H1 (cell line): Measurements from ENCODE around the gene RHOU. TPM values are rescaled to one million over a fixed set of nuclear protein-coding genes. Genes with fewer than 3 reads are reported as not detected.

Source experiments
- CTCF ChIA-PET: fragments of 300-600 bp; sonication (Branson Sonifier 250); formaldehyde crosslinking; loops from one replicate; lab custom pipeline; 2021; ENCODE audit not compliant: partially characterized antibody; lab: Charles Lee
- POLR2A ChIA-PET: fragments of 300-600 bp; sonication (Branson Sonifier 250); formaldehyde crosslinking; loops from one replicate; lab custom pipeline; 2021; ENCODE audit warnings: inconsistent platforms; ENCODE audit not compliant: partially characterized antibody; lab: Charles Lee
- DNase-seq, 2 experiments: peaks; one replicate each; pipeline versions ENCODE4 v3.0.0 to v3.0.0-alpha.2; 2010 to 2022; ENCODE audit warnings: low spot score in 2 of 2, low read depth in 1 of 2, mixed read lengths in 1 of 2
- FAIRE-seq: peaks from 2 replicates; lab custom pipeline; 2011; peaks lifted over from hg19 to GRCh38; lab: Jason Lieb, UNC
- H2AFZ ChIP-seq: 2 replicates; pipeline ENCODE4 v1.8.1; 2012; ENCODE audit warnings: low read length, inconsistent platforms
- H2AK5ac ChIP-seq: 2 replicates; pipeline ENCODE4 v1.6.1; 2013; ENCODE audit warnings: low read depth, low read length
- H2BK120ac ChIP-seq: replicated peaks from 2 replicates; pipeline ENCODE3; 2013; ENCODE audit warnings: low read depth, low read length, inconsistent platforms
- H2BK12ac ChIP-seq: 2 replicates; pipeline ENCODE4 v1.6.1; 2013; ENCODE audit warnings: low read depth, low read length
- H2BK15ac ChIP-seq: 2 replicates; pipeline ENCODE4 v1.6.1; 2013; ENCODE audit warnings: low read length
- H2BK20ac ChIP-seq: 2 replicates; pipeline ENCODE4 v1.6.1; 2013; ENCODE audit warnings: low read length
- H2BK5ac ChIP-seq: 2 replicates; pipeline ENCODE4 v1.6.1; 2013; ENCODE audit warnings: low read depth, low read length
- H3K14ac ChIP-seq: 2 replicates; pipeline ENCODE4 v1.6.1; 2013; ENCODE audit warnings: inconsistent platforms; ENCODE audit not compliant: insufficient read length
- H3K18ac ChIP-seq: 2 replicates; pipeline ENCODE4 v1.6.1; 2013; ENCODE audit warnings: low read length; ENCODE audit errors: extremely low read depth
- H3K23ac ChIP-seq: 2 replicates; pipeline ENCODE4 v1.6.1; 2013; ENCODE audit warnings: inconsistent platforms; ENCODE audit not compliant: insufficient read length
- H3K23me2 ChIP-seq: 2 replicates; pipeline ENCODE4 v1.6.1; 2013; ENCODE audit warnings: low read depth, low read length
- H3K27ac ChIP-seq: 2 replicates; pipeline ENCODE4 v1.6.1; 2011; ENCODE audit warnings: low read depth, low read length, inconsistent platforms
- H3K27me3 ChIP-seq, 4 experiments: replicated peaks in 1 of 4; 1 replicate in 1 of 4; 2 replicates in 3 of 4; pipeline versions ENCODE4 v1.6.1 to v1.8.1; 2011 to 2013; ENCODE audit warnings: low read length in 3 of 4, mild to moderate bottlenecking in 3 of 4, inconsistent platforms in 2 of 4, mixed read lengths in 2 of 4, moderate library complexity in 1 of 4; ENCODE audit not compliant: control insufficient read depth in 3 of 4, insufficient read depth in 3 of 4; ENCODE audit errors: extremely low read depth in 1 of 4
- H3K36me3 ChIP-seq, 4 experiments: 2 replicates each; pipeline versions ENCODE4 v1.6.1 to v1.8.1; 2011 to 2013; ENCODE audit warnings: mild to moderate bottlenecking in 4 of 4, low read length in 3 of 4, moderate library complexity in 2 of 4, control low read depth in 1 of 4, inconsistent platforms in 1 of 4; ENCODE audit not compliant: insufficient read depth in 4 of 4, control insufficient read depth in 2 of 4
- H3K4ac ChIP-seq: replicated peaks from 2 replicates; pipeline ENCODE3; 2013; ENCODE audit warnings: low read length, low read depth, mixed read lengths, inconsistent platforms; ENCODE audit not compliant: insufficient read length
- H3K4me1 ChIP-seq, 4 experiments: replicated peaks in 1 of 4; 1 replicate in 1 of 4; 2 replicates in 3 of 4; pipeline versions ENCODE4 v1.6.1 to v1.8.1; 2011 to 2013; ENCODE audit warnings: low read length in 3 of 4, inconsistent platforms in 2 of 4, mixed read lengths in 1 of 4; ENCODE audit not compliant: insufficient read depth in 4 of 4, control insufficient read depth in 3 of 4
- H3K4me2 ChIP-seq, 2 experiments: 2 replicates each; pipeline versions ENCODE4 v1.6.1 to v1.8.1; 2011 to 2013; ENCODE audit warnings: low read depth in 2 of 2, low read length in 2 of 2, control low read depth in 1 of 2, inconsistent platforms in 1 of 2, mild to moderate bottlenecking in 1 of 2; ENCODE audit not compliant: insufficient read depth in 1 of 2
- H3K4me3 ChIP-seq, 4 experiments: fragments of 200-600, 300-600 bp in 1 of 4; sonication (generic), shearing (Covaris generic), sonication (Bioruptor Twin) in 1 of 4; 2 replicates each; pipeline versions ENCODE4 v1.5.1 to v1.8.1; 2011 to 2016; ENCODE audit warnings: low read length in 4 of 4, low read depth in 3 of 4, control low read depth in 2 of 4, inconsistent platforms in 2 of 4, mild to moderate bottlenecking in 2 of 4, mixed read lengths in 1 of 4, moderate library complexity in 1 of 4; ENCODE audit not compliant: insufficient read depth in 2 of 4; ENCODE audit errors: extremely low read depth in 1 of 4
- H3K56ac ChIP-seq: replicated peaks from 2 replicates; pipeline ENCODE3; 2013; ENCODE audit warnings: low read depth, mild to moderate bottlenecking, mixed read lengths, low read length, inconsistent platforms; ENCODE audit not compliant: insufficient read length
- H3K79me1 ChIP-seq: 2 replicates; pipeline ENCODE4 v1.6.1; 2013; ENCODE audit warnings: low read depth, low read length, control low read depth
- H3K79me2 ChIP-seq, 2 experiments: 2 replicates each; pipeline versions ENCODE4 v1.6.1 to v1.8.1; 2012 to 2013; ENCODE audit warnings: low read length in 2 of 2, mild to moderate bottlenecking in 2 of 2, inconsistent platforms in 1 of 2; ENCODE audit not compliant: insufficient read depth in 2 of 2, control insufficient read depth in 1 of 2
- H3K9ac ChIP-seq, 4 experiments: replicated peaks in 1 of 4; 1 replicate in 1 of 4; 2 replicates in 3 of 4; pipeline versions ENCODE4 v1.6.1 to v1.8.1; 2011 to 2013; ENCODE audit warnings: low read depth in 3 of 4, low read length in 3 of 4, control low read depth in 2 of 4, mild to moderate bottlenecking in 2 of 4, moderate library complexity in 2 of 4, inconsistent platforms in 1 of 4; ENCODE audit errors: extremely low read depth in 1 of 4
- H3K9me3 ChIP-seq, 2 experiments: 2 replicates each; pipeline versions ENCODE4 v1.6.1 to v1.8.1; 2012 to 2013; ENCODE audit warnings: mild to moderate bottlenecking in 2 of 2, moderate library complexity in 2 of 2, control low read depth in 1 of 2, inconsistent platforms in 1 of 2, low read depth in 1 of 2, low read length in 1 of 2, mixed read lengths in 1 of 2; ENCODE audit not compliant: insufficient read depth in 2 of 2
- H4K20me1 ChIP-seq, 2 experiments: replicated peaks in 1 of 2; 2 replicates each; pipeline versions ENCODE3 to v1.8.1; 2011 to 2013; ENCODE audit warnings: inconsistent platforms in 2 of 2, low read length in 2 of 2, mild to moderate bottlenecking in 1 of 2; ENCODE audit not compliant: insufficient read depth in 2 of 2, control insufficient read depth in 1 of 2
- H4K5ac ChIP-seq: 2 replicates; pipeline ENCODE4 v1.6.1; 2013; ENCODE audit warnings: low read length, low read depth, mixed read lengths, inconsistent platforms; ENCODE audit not compliant: insufficient read length
- H4K8ac ChIP-seq: 2 replicates; pipeline ENCODE4 v1.8.0; 2013; ENCODE audit warnings: mild to moderate bottlenecking, moderate library complexity, low read length, inconsistent platforms; ENCODE audit not compliant: insufficient read depth; ENCODE audit errors: extremely low read depth
- H4K91ac ChIP-seq: replicated peaks from 2 replicates; pipeline ENCODE3; 2013; ENCODE audit warnings: low read length, mixed read lengths, inconsistent platforms; ENCODE audit not compliant: insufficient read length
- CBX5 ChIP-seq: fragments of 300-800, 300-1000 bp; sonication (generic); IDR thresholded peaks from 2 replicates; pipeline ENCODE4 v1.7.1; 2016; ENCODE audit warnings: antibody characterized with exemption, low read length, low read depth
- GABPA ChIP-seq: IDR thresholded peaks from 2 replicates; pipeline ENCODE4 v1.6.1; 2011; ENCODE audit warnings: mild to moderate bottlenecking, low read length, moderate library complexity, borderline replicate concordance; ENCODE audit not compliant: insufficient read depth
- GTF2F1 ChIP-seq: IDR thresholded peaks from 2 replicates; pipeline ENCODE4 v1.6.1; 2012; ENCODE audit warnings: low read depth, low read length, improper control_type of control experiment, borderline replicate concordance
- KDM5A ChIP-seq: fragments of 200-600 bp; IDR thresholded peaks from 2 replicates; pipeline ENCODE4 v1.7.1; 2012; ENCODE audit warnings: mild to moderate bottlenecking, low read length, inconsistent platforms, mixed read lengths
- NRF1 ChIP-seq: IDR thresholded peaks from 2 replicates; pipeline ENCODE4 v1.6.1; 2011; ENCODE audit warnings: mild to moderate bottlenecking, low read depth, low read length, improper control_type of control experiment
- RBBP5 ChIP-seq: IDR thresholded peaks from 2 replicates; pipeline ENCODE4 v1.7.1; 2012; ENCODE audit warnings: low read depth, mild to moderate bottlenecking, inconsistent platforms, low read length, moderate library complexity, borderline replicate concordance
- RNF2 ChIP-seq: fragments of 200-900, 300-1000 bp; sonication (generic); IDR thresholded peaks from 2 replicates; pipeline ENCODE4 v1.7.1; 2016; ENCODE audit warnings: borderline replicate concordance, low read depth, mild to moderate bottlenecking, antibody characterized with exemption, low read length; ENCODE audit not compliant: poor library complexity, severe bottlenecking; ENCODE audit errors: missing control alignments
- SIN3A ChIP-seq, 2 experiments: IDR thresholded peaks in 1 of 2; conservative IDR thresholded peaks in 1 of 2; 2 replicates each; pipeline ENCODE4 v1.6.1; 2011 to 2012; ENCODE audit warnings: low read length in 2 of 2, improper control_type of control experiment in 1 of 2, low read depth in 1 of 2, mild to moderate bottlenecking in 1 of 2
- SP1 ChIP-seq: IDR thresholded peaks from 2 replicates; pipeline ENCODE4 v1.6.1; 2011; ENCODE audit warnings: low read depth, low read length
- TAF1 ChIP-seq: IDR thresholded peaks from 2 replicates; pipeline ENCODE4 v1.6.1; 2011; ENCODE audit warnings: mild to moderate bottlenecking, low read depth, low read length
- ZNF274 ChIP-seq: IDR thresholded peaks from 2 replicates; pipeline ENCODE4 v1.7.0; 2012; ENCODE audit warnings: low read length, borderline replicate concordance; ENCODE audit errors: extremely low read depth
- WGBS, 2 experiments: shearing (Covaris generic) in 1 of 2; methylation state at CpG; one replicate each; pipeline versions ENCODE4 v1.1.6 to v1.1.7; 2013 to 2015; ENCODE audit warnings: low lambda C conversion rate in 2 of 2, mixed read lengths in 2 of 2, inconsistent platforms in 1 of 2, low coverage in 1 of 2, missing lambda C conversion rate in 1 of 2; ENCODE audit not compliant: insufficient replicate concordance in 2 of 2, insufficient coverage in 1 of 2, insufficient read length in 1 of 2; ENCODE audit errors: extremely low coverage in 1 of 2, missing lambda C conversion rate in 1 of 2; 5-methylcytosine and 5-hydroxymethylcytosine counted together
- polyA plus RNA-seq, 7 experiments: library from polyadenylated mRNA; depleted of rRNA in 3 of 7; stranded (reverse) in 5 of 7; unstranded in 2 of 7; fragments of >200 nt in 5 of 7; fragments of 200-250 nt in 2 of 7; gene quantifications; 1 replicate in 5 of 7; 2 replicates in 1 of 7; 4 replicates in 1 of 7; pipeline versions ENCODE4 v1.2.1 to v1.2.3, GENCODE V29; 2011 to 2013; ENCODE audit warnings: missing spikeins in 2 of 7, mixed read lengths in 2 of 7
- total RNA-seq: library from RNA; stranded (reverse); fragmentation: NEBNext Ultra II Directional; extraction: Animal tissue kit (Norgen Biotek cat#: 25700); gene quantifications from 2 replicates; pipeline ENCODE4 v1.2.1, GENCODE V29; 2021
- TF ChIP-seq, protein P1 (sequence below): IDR thresholded peaks from 2 replicates; pipeline ENCODE4 v1.6.1; 2011; ENCODE audit warnings: low read length, improper control_type of control experiment

RHOU gene
- total and polyA plus RNA-seq, 2 of the 8 experiments (the other 6 are each of a cell fraction or from before 2014, with no cell fraction given): 3.0 to 3.4 TPM

DNA sequence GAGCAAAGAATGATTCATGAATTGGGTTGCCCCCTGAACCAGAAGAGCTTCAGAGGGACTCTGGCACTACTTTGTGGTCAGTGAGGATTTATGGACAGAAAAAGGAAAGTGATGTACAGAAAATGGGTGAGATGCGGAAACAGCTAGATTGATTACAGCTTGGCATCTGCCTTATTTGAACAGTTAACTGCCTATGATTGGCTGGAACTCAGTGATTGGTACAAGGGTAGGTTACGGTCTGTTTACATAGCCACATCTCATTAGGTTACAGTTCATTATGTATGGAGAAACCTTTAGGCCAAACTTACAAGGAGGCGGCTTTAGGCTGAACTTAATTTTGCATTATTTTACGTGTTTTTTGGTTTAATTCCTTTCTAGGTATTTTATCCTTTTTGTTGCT, 29.0 kb upstream of the RHOU start:
- Histone ChIP-seq H3K4me2 (no peak overlapping the region), H4K5ac (no peak overlapping the region), H3K56ac (no peak overlapping the region), H3K23me2 (no peaks in the 10 kb centered on the region), H2AFZ (no peak overlapping the region), H2BK20ac (no peak overlapping the region), H2AK5ac (no peak overlapping the region), H4K91ac (no peak overlapping the region), H2BK12ac (no peak overlapping the region), H3K27ac (no peak overlapping the region), H3K79me1 (no peaks in the 10 kb centered on the region), H3K14ac (no peak overlapping the region), H4K8ac (no peak overlapping the region), H3K4ac (no peak overlapping the region), H3K9me3 (no peaks in the 10 kb centered on the region), H3K18ac (no peak overlapping the region), H2BK15ac (no peak overlapping the region), H3K4me1 (no peaks in the 10 kb centered on the region), H2BK5ac (no peak overlapping the region), H3K36me3 (no peaks in the 10 kb centered on the region), H2BK120ac (no peak overlapping the region), H3K27me3 (no peaks in the 10 kb centered on the region), H4K20me1 (no peaks in the 10 kb centered on the region), H3K23ac (no peak overlapping the region), H3K4me3 (no peak overlapping the region), H3K9ac (no peak overlapping the region), H3K79me2 (no peaks in the 10 kb centered on the region)
- POLR2A ChIA-PET: no interaction called here
- FAIRE-seq (no peak), DNase-seq (no peak)
- CTCF ChIA-PET: interaction anchor here (0.9 kb wide), 1 partner anchor 12 kb away, joined by 3 read pairs; no protein-coding TSS in a partner anchor
- WGBS, 2 experiments: 88% methylated on average over 4 of the region's 4 CpGs; no CpG with 5 or more reads in 1 of the 2 experiments
- TF ChIP-seq RBBP5 (no peak), TAF1 (no peak), GABPA (no peak), SP1 (no peak), SIN3A (conservative IDR thresholded peaks at IDR 0.05 in 1 of 2, IDR thresholded peaks at IDR 0.05 in 1 of 2; ENCODE audit: low read depth in 1 of 2, low read length in 2 of 2) (no peak), KDM5A (no peak), NRF1 (no peak), ZNF274 (no peak), GTF2F1 (no peak), CBX5 (no peak), RNF2 (no peak)
- TF ChIP-seq, protein P1, sequence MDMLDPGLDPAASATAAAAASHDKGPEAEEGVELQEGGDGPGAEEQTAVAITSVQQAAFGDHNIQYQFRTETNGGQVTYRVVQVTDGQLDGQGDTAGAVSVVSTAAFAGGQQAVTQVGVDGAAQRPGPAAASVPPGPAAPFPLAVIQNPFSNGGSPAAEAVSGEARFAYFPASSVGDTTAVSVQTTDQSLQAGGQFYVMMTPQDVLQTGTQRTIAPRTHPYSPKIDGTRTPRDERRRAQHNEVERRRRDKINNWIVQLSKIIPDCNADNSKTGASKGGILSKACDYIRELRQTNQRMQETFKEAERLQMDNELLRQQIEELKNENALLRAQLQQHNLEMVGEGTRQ: no peak
